SK-MEL-5 (cell line): ENCODE measurements around the gene ASTN2. TPM values are rescaled to one million over a fixed set of nuclear protein-coding genes. Genes with fewer than 3 reads are reported as not detected.
"Not testable (repeated sequence)": the region's sequence is repeated elsewhere in the genome, so short reads cannot be mapped to it uniquely, and the experiment has no call there.

Experiments used
- DNase-seq: peaks from one replicate; pipeline ENCODE4 v3.0.0-alpha.2; 2016; ENCODE audit warnings: low read depth, low spot score
- in situ Hi-C: cut with HindIII; loops from 2 replicates; pipeline ENCODE4 v1.10.0; 2016; ENCODE audit warnings: low sequenced_read_pairs, high pct_unique_total_duplicates, low pct_unique_long_range_greater_than_20kb
- total RNA-seq: library from RNA; depleted of rRNA; stranded (reverse); fragments of >200 nt; shearing (Covaris generic); gene quantifications from 2 replicates; pipeline ENCODE4 v1.2.3, GENCODE V29; 2014

ASTN2 gene
- total RNA-seq, 1 experiment from 2014 or later = 11.9 TPM

DNA sequence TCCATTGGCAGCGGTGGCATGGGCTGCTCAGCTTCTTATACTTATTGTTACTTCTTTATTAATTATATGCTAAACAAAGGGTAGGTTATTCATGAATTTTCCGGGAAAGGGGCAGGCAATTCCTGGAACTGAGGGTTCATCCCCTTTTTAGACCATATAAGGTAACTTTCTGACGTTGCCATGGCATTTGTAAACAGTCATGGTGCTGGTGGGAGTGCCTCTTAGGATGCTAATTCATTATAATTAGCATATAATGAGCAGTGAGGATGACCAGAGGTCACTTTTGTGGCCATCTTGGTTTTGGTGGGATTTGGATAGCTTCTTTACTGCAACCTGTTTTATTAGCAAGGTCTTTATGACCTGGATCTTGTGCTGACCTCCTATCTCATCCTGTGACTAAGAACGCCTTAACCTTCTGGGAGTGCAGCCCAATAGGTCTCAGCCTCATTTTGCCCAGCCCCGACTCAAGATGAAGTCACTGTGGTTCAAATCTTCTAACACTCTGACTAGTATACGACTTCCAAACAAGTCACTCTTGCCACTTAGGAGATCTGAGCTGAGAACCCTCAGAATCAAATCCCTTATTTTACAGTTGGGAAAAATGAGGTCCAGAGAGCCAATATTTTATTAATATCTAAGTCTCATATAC lies 490.3 kb downstream of the ASTN2 start:
- DNase-seq = no peak
- in situ Hi-C loops = no loop called here

DNA sequence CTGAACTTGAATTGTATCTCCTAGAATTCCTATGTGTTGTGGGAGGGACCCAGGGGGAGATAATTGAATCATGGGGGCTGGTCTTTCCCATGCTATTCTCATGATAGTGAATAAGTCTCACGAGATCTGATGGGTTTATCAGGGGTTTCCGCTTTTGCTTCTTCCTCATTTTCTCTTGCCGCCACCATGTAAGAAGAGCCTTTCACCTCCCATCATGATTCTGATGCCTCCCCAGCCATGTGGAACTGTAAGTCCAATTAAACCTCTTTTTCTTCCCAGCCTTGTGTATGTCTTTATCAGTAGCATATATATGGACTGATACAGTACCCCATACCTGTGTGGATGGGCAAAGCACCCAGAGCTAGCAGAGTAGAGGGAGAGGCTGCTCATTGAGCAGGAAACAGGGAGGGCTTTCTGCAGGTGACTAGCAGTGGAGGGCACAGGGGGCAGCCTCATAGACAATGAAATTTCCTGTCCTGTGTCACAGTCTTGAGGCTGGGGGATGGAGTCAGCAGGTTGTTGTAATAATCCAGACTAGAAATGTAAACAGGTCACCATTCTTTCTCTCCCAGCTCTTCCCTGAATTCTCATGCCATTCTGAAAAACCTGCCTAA lies 496.9 kb downstream of the ASTN2 start:
- DNase-seq, in situ Hi-C loops: not testable (repeated sequence)

DNA sequence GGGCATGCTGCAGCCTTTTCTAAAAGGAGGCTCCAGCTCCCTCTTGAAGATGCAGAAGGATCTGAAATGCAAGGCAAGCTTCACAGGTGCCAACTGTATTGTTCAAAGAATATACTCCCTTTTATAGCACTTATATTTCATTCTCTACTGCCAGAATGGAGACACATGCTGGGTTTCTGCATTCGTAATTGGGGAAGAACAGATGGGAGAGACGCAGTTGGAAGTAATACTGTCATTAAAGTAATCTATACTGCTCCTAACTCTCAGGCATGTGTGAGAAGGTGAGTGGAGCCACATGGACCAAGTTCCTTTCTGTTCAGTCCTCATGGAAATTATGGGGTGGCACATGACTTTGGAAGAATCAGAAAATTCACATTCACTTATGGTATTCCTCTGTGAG lies 501.3 kb downstream of the ASTN2 start:
- in situ Hi-C loops = no loop called here
- DNase-seq = no peak

DNA sequence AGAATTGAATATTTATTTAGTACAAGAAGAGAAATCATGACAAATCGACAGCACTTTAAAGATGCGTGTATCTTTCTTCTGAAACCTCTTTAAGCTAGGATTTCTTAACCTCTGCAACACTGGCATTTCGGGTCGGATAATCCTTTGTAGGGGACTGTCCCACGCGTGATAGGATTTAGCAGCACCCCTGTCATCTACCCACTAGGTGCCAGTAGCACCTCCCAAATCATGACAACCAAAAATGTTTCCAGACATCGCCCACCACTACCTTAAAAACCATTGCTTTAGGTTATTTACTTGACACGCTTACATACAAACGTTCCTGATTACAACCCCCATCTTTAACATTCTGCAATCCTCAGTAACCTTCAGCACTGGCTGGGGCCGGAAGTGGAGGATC lies 504.7 kb downstream of the ASTN2 start:
- in situ Hi-C loops = no loop called here
- no peak for DNase-seq

DNA sequence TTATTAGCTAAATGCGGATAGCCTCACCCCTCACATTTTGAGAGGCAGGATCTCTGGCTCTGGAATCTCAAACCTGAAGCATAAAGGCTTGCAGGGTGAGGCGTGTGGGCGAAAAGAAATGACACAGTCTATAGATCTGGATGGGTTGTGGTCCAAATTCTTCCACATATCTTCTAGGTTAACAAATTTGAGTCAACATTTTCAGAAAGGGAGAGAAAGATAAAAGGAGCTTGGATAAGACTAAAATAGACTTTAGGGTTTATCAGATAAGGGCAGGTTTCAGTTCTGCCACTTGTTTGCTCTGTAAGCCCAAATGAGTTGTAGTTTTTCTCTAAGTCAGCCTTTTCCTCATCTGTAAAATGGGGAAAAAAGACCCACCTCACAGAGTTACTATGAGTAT lies 506.9 kb downstream of the ASTN2 start:
- no peak for DNase-seq

DNA sequence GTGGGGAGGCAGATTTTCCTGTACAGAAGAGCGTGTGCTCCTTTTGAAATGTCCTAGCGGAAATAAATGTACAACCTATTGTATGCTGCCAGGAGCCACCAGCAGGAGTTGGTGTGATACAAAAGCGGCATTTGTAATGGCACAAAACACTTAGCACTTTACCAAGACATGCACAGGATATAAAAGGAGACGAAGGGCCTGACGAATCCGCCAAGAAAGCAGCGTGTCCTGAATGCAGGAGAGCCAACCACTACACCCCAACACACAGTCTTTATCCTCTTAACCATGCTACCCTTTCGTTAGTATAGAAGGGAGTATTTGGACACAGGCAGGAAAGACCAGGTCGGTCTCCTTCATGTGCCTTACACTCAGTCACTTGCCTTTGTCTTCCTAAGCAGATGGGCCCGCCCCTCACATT lies 509.7 kb downstream of the ASTN2 start:
- no peak for DNase-seq
- in situ Hi-C loops = no loop called here

More for the DNA sequence above, 506.9 kb downstream of the ASTN2 start:
- in situ Hi-C loops = no loop called here

DNA sequence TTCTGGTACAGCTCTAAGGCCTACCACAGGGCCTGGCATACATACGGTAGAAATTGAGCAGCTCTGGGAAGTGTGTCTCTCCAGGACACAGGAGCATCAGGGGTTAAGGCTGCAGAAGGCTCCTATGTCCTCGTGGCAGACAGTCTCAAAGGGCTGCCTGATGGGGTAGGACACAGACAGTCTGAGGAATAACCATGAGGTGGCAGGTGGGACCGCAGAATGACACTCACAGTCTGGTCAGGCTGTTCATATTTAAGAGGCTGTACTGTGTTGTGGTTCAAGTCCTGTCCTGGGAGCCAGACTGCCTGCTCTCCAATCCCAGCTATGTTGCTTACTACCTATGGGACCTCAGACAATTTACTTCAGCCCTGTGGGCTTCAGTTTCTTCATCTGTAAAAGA lies 510.7 kb downstream of the ASTN2 start:
- DNase-seq = no peak
- in situ Hi-C loops = no loop called here

DNA sequence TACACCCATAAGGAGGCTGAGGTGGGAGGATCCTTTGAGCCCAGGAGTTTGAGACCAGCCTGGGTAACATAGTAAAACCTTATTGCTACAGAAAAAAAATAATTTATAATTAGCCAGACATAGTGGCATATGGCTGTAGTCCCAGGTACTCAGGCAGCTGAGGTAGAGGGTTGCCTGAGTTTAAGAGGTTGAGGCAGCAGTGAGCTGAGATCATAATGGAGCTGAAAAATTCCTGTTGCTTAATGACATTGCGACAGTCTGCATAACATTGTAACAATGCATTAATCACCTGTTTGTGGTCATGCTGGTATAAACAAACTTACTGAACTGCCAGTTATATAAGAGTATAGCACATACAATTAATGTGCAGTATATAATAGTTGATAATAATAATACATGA lies 513.6 kb downstream of the ASTN2 start:
- no peak for DNase-seq
- in situ Hi-C loops = no loop called here

DNA sequence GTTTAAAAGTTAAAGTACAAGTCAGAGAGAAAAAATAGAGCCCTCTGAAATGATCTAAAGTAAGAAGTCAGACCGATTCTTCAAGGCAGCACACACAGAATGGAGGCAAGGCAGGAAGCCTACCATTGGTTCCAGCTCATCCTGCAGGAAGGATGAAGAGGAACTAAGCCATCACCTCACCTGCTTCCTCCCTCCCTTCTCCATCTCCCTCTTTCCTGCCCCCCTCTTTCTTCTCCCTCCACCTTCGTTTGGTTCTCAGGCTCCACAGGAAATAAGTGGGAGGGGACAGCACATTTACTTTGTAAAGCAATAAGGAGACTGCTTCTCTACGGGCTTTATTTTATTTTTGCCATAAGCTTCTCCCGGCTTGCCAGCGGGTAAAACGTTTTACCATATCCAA lies 514.3 kb downstream of the ASTN2 start:
- in situ Hi-C loops = no loop called here
- no peak for DNase-seq

DNA sequence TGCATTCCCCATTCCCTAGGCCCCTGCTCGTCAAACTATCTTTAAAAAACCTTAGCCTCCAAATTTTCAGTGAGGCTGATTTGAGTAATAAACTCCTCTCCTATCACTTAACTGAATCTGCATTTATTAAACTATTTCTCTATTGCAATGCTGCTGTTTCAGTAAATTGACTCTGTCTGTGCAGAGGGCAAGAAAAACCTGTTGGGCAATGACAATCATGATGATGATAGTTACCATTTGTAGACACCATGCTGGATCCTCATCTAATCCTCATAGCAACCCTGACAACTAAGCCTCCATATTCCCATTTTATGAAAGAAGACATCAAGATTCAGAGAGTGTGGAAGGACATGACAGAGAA lies 514.9 kb downstream of the ASTN2 start:
- in situ Hi-C loops = no loop called here
- no peak for DNase-seq

DNA sequence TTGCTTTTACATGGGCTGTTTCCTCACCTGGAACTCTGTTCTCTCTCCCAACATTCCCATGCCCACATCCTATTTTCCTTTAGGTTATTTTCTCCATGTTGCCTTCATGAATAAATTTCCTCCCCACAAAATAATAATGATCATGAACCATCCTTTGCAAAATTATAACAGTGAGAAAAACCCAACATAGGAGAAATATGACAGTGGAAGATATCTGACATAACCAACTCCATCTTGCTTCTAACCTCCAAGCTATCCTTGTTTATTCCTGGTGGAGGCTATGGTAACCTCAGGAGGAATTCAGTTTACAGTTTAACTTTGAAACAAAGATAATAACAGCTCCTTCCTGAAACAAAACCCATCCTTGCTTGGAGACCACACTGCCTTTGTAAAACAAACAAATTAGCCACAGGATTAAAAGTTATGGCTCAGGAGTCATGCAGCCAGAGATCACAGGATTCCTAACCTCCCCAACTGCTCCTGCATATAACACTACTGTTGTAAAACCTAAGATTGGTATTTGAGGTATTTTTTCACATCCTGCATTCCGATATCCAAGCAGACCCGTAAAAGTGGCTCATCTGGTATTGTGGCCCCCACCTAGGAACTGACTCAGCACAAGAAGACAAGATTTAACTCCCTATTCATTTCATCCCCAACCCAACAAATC lies 515.4 kb downstream of the ASTN2 start:
- DNase-seq = no peak
- in situ Hi-C loops = no loop called here

DNA sequence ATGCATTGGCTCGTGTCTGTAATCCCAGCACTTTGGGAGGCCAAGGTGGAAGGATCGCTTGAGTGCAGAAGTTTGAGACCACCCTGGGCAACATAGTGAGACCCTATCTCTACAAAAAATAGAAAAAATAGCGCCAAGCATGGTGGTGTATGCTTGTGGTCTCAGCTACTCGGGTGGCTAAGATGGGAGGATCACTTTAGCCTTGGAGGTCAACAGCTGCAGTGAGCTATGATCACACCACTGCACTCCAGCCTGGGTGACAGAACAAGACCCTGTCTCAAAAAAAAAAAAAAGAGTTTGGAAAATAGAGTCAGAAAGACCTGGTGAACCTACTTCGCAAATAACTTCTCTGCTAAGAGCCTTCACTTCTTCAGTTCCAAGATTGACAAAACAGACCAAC lies 516.7 kb downstream of the ASTN2 start:
- in situ Hi-C loops, DNase-seq: not testable (repeated sequence)

DNA sequence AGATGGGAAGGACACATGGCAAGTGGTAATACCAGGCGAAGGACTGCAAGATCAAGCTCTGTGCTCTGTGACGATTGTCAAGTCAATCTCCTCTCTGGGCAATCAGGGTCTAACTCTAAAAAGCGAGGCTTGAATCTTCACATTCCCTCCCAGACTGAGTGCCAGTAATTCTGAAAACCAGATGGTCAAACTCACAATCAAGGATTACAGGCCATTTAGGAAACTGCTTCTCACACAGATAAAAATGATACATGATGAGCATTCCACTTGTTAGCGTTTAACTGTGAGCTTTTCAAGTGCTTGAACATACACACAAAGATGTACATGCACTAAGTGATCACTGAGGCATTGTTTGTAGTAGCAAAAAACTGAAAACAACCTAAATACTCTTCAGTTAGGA lies 517.7 kb downstream of the ASTN2 start:
- DNase-seq = no peak
- in situ Hi-C loops = no loop called here

DNA sequence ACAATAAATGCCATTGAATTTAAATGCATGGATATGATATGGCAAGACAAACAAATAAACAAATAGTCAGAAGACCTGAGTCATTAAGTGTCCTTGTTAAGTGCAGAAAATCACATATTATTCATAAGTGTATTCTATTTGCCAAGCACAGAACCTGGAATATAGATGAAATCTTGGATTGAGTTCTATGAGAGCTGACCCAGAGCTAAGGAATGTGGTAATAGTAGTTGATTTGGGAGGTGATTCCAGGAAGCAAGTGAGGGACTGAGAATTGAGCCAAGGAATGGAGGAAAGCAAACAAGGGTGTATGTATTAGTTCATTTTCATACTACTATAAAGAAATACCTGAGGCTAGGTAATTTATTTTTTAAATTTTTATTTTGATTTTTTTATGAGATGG lies 518.9 kb downstream of the ASTN2 start:
- in situ Hi-C loops = no loop called here
- no peak for DNase-seq

DNA sequence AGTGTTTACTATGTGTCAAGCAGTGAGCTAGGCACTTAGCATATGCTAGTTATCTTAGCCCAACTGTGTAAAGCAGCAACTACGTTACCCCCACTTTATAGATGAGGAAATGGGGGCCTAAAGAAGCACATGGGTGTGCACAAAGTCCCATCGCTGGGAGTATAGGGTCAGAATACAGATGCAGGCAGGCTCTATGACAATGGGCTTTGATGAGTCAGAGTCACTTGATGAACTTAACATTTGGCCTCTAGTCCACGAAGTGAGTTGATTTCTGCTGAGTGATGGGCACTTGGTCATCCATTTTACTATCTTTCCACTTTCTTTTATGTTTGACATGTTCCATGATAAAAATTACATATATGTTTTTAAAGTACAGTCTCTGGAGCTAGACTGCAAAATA lies 523.4 kb downstream of the ASTN2 start:
- DNase-seq = peak; percentile 29
- in situ Hi-C loops = no loop called here

DNA sequence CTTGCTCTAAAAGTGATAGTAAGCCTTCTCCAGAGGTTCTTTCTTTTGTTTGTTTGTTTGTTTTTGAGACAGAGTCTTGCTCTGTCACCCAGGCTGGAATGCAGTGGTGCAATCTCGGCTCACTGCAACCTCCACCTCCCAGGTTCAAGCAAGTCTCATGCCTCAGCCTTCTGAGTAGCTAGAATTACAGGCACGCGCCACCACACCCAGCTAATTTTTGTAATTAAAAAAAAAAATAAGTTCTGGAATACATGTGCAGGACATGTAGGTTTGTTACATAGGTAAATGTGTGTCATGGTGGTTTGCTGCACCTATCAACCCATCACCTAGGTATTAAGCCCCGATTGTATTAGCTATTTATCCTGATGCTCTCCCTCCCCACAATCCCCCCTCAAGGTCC lies 526.4 kb downstream of the ASTN2 start:
- DNase-seq, in situ Hi-C loops: not testable (repeated sequence)

DNA sequence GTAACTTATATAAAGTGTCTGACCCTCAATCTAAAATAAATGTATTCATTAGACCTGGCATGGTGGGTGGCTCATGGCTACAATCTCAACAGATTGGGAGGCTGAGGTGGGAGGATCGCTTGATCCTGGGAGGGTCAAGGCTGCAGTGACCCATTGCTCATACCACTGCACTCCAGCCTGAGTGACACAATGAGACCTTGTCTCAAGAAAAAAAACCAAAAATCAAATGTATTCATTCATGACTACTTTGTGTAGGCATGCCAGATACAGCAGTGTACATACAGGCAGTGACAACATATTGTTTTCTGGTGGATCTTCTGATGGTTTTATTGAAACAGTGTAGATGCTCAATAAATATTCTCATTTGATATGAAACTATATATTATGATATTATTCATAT lies 526.8 kb downstream of the ASTN2 start:
- no peak for DNase-seq
- in situ Hi-C loops = no loop called here

DNA sequence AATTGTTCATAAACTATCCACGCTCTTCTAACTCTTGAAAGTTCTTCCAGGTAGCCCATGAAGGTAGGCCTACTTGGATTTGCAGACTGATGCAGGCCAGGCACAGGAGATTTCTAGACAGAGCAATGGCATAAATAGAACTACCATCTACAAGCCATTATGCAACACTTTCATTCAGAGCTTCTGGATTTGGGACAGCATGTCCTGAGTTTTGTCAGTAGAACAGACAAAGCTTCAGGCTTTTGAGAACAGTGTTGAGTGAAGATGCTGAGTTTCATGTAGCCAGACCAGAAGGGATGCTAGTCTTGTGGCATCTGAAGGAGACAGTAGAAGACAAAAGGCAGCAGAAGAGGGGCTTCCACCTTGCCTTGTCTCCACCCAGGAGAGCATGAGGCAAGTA lies 531.2 kb downstream of the ASTN2 start:
- no peak for DNase-seq
- in situ Hi-C loops = no loop called here

DNA sequence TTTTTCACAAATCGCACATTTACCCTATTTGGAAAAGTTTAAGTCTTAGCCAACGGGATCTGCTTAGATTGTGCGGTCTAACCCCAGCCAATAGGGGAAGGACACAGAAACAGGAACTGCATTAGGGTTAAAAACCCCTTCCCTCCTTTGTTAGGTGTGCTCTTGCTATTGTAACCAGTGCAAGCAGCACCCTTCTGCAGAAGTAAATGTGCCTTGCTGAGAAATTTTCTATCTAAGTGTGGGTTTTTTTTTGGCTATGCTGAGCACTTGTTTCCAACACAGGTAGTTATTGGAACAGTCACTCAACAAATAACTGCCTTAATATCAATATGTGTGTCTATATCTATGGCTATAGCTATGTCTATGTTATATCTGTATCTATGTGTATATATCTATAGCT lies 537.8 kb downstream of the ASTN2 start:
- DNase-seq = no peak
- in situ Hi-C loops = no loop called here
